CD4-positive, alpha-beta T cell (primary cell): ENCODE results near the gene RPL22L1. TPM values are rescaled to one million over a fixed set of nuclear protein-coding genes. Genes with fewer than 3 reads are reported as not detected.

Source experiments
- ATAC-seq: fragments of 200-7000 bp; cut with Tn5 transposase; one replicate; pipeline ENCODE4 v1.10.0; 2022; ENCODE audit warnings: mild to moderate bottlenecking; ENCODE audit not compliant: poor library complexity
- CTCF ChIA-PET: fragments of 350-600 bp; sonication (Branson Sonifier 250); formaldehyde crosslinking; loops from one replicate; lab custom pipeline; 2021; ENCODE audit warnings: antibody characterized with exemption, inconsistent platforms; lab: Charles Lee
- POLR2A ChIA-PET: fragments of 350-600 bp; sonication (Branson Sonifier 250); formaldehyde crosslinking; loops from one replicate; lab custom pipeline; 2021; ENCODE audit warnings: antibody characterized with exemption, inconsistent platforms; lab: Charles Lee
- DNase-seq, 14 experiments: peaks; one replicate each; pipeline ENCODE4 v3.0.0-alpha.2; 2013 to 2020; ENCODE audit warnings: mixed read lengths in 2 of 14
- H3K27ac ChIP-seq, 2 donors: one replicate each; pipeline versions ENCODE4 v1.5.1 to v1.7.0; 2013; ENCODE audit warnings: low read length in 2 of 2, low read depth in 1 of 2, mild to moderate bottlenecking in 1 of 2
- H3K27me3 ChIP-seq, 2 experiments: 1 replicate in 1 of 2; 2 replicates in 1 of 2; pipeline versions ENCODE4 v1.6.1 to v1.7.0; 2013; ENCODE audit warnings: low read length in 2 of 2, control low read depth in 1 of 2, mild to moderate bottlenecking in 1 of 2, moderate library complexity in 1 of 2; ENCODE audit not compliant: insufficient read depth in 2 of 2, control insufficient read depth in 1 of 2
- H3K36me3 ChIP-seq: one replicate; pipeline ENCODE4 v1.6.1; 2013; ENCODE audit warnings: low read length, control low read depth; ENCODE audit not compliant: insufficient read depth
- H3K4me1 ChIP-seq: one replicate; pipeline ENCODE4 v1.6.1; 2013; ENCODE audit warnings: low read length, control low read depth; ENCODE audit not compliant: insufficient read depth
- H3K4me3 ChIP-seq: one replicate; pipeline ENCODE4 v1.5.1; 2013; ENCODE audit warnings: mild to moderate bottlenecking, low read length, moderate library complexity
- H3K9me3 ChIP-seq, 2 experiments: 1 replicate in 1 of 2; 2 replicates in 1 of 2; pipeline versions ENCODE4 v1.6.1 to v1.7.0; 2013; ENCODE audit warnings: low read length in 2 of 2, mild to moderate bottlenecking in 2 of 2, control low read depth in 1 of 2, moderate library complexity in 1 of 2; ENCODE audit not compliant: control insufficient read depth in 1 of 2, insufficient read depth in 1 of 2
- H3K27ac Mint-ChIP-seq: one replicate; pipeline ENCODE4 v1.8.0; 2020; ENCODE audit warnings: mixed read lengths
- H3K27me3 Mint-ChIP-seq: one replicate; pipeline ENCODE4 v1.8.0; 2021; ENCODE audit warnings: mixed read lengths
- H3K36me3 Mint-ChIP-seq: one replicate; pipeline ENCODE4 v1.8.0; 2021; ENCODE audit warnings: low read depth, mixed read lengths
- H3K4me1 Mint-ChIP-seq: one replicate; pipeline ENCODE4 v1.8.0; 2021; ENCODE audit warnings: low read depth, mixed read lengths
- H3K4me3 Mint-ChIP-seq: one replicate; pipeline ENCODE4 v1.8.0; 2020; ENCODE audit warnings: mild to moderate bottlenecking, mixed read lengths
- H3K9me3 Mint-ChIP-seq: one replicate; pipeline ENCODE4 v1.8.0; 2020; ENCODE audit warnings: mixed read lengths
- intact Hi-C, 2 experiments: fragments of 100-400 bp; cut with DNase I in 1 of 2; cut with micrococcal nuclease in 1 of 2; formaldehyde crosslinking; loops; one replicate each; pipeline versions ENCODE4 v1.15.1 to v1.9.0; 2023 to 2025; cut with DNase I, micrococcal nuclease
- total RNA-seq, 174 experiments: library from RNA in 2 of 174; stranded (reverse) in 2 of 174; gene quantifications; one replicate each; pipeline ENCODE4 v1.2.3 and lab custom pipeline; 2021 to 2026
- TF ChIP-seq, protein P1 (sequence below): fragments of 200-600 bp; IDR thresholded peaks from one replicate; pipeline ENCODE4 v1.8.0; 2022; ENCODE audit warnings: antibody characterized with exemption, mild to moderate bottlenecking

The RPL22L1 gene
- total RNA-seq, 2 experiments from 2014 or later: 53.5 to 55.6 TPM

DNA sequence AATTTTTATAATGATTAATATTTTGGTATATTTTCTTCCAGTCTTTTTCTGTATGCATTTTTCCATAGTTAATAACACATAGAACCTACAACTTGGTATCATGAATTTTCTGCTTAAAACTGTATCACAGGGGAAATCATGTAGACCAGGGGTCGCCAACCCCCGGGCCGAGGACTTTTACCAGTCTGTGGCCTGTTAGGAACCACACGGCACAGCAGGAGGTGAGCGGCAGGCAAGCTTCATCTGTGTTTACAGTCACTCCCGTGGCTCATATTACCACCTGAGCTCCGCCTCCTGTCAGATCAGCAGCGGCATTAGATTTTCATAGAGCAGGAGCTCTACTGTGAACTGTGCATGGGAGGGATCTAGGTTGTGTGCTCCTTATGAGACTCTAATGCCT is 54.7 kb downstream of the RPL22L1 start:
- peaks cover 10% of the 10 kb centered on the region for H3K27me3 Mint-ChIP-seq
- no peak overlapping the region for H3K27ac Mint-ChIP-seq
- no peaks in the 10 kb centered on the region for H3K4me1 Mint-ChIP-seq
- Histone ChIP-seq H3K4me3 (no peak overlapping the region), H3K27ac (no peak overlapping the region), H3K9me3 (no peaks in the 10 kb centered on the region), H3K27me3 (no peaks in the 10 kb centered on the region), H3K4me1 (no peaks in the 10 kb centered on the region), H3K36me3 (no peaks in the 10 kb centered on the region)
- H3K9me3 Mint-ChIP-seq: no peaks in the 10 kb centered on the region
- H3K36me3 Mint-ChIP-seq: no peaks in the 10 kb centered on the region
- POLR2A ChIA-PET: no interaction called here
- CTCF ChIA-PET: no interaction called here
- intact Hi-C loops: no loop called here
- H3K4me3 Mint-ChIP-seq: no peak overlapping the region
- ATAC-seq: no peak
- DNase-seq: no peak
- TF ChIP-seq, protein P1, sequence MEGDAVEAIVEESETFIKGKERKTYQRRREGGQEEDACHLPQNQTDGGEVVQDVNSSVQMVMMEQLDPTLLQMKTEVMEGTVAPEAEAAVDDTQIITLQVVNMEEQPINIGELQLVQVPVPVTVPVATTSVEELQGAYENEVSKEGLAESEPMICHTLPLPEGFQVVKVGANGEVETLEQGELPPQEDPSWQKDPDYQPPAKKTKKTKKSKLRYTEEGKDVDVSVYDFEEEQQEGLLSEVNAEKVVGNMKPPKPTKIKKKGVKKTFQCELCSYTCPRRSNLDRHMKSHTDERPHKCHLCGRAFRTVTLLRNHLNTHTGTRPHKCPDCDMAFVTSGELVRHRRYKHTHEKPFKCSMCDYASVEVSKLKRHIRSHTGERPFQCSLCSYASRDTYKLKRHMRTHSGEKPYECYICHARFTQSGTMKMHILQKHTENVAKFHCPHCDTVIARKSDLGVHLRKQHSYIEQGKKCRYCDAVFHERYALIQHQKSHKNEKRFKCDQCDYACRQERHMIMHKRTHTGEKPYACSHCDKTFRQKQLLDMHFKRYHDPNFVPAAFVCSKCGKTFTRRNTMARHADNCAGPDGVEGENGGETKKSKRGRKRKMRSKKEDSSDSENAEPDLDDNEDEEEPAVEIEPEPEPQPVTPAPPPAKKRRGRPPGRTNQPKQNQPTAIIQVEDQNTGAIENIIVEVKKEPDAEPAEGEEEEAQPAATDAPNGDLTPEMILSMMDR: no peak

Other genes starting within 250 kb of the RPL22L1 start
- 10 to 100 TPM; 10.6 to 13.7 TPM for gene EIF5A2, start 38.4 kb upstream of the RPL22L1 start, total RNA-seq
- gene SLC2A2, start 156.5 kb upstream of the RPL22L1 start, total RNA-seq: not detected